ENCODE data around the gene RAB20. TPM values are rescaled to one million over a fixed set of nuclear protein-coding genes. Genes with fewer than 3 reads are reported as not detected.

RAB20 gene
- total RNA-seq, 6 experiments from 2014 or later = 12.5 to 47.2 (median 36.3) TPM

GRCh38 chr13:110495376-110495775, 66.1 kb downstream of the RAB20 start:
- TF ChIP-seq POLR2A (IDR thresholded peaks at IDR 0.05) = no peak
- no peak for TF ChIP-seq CTCF (IDR thresholded peaks at IDR 0.05)
- Histone ChIP-seq H3K27me3 (no peaks in the 10 kb centered on the region), H3K4me1 (peaks cover 0 to 3% (median 0%) of the 10 kb centered on the region in 4 donors), H3K36me3 (no peaks in the 10 kb centered on the region), H3K9me3 (no peaks in the 10 kb centered on the region), H3K27ac (no peak overlapping the region), H3K4me3 (no peak overlapping the region)
- no peak for ATAC-seq
- intact Hi-C loops (cut with DNase I) = no loop called here
- no CpG with 5 or more reads among the region's 3 CpGs for WGBS (ENCODE audit: insufficient coverage, low coverage, low lambda C conversion rate, missing lambda C conversion rate)
- no peak for DNase-seq

GRCh38 chr13:110493613-110494012, 67.9 kb downstream of the RAB20 start:
- no CpG with 5 or more reads among the region's 9 CpGs for WGBS (ENCODE audit: insufficient coverage, low coverage, low lambda C conversion rate, missing lambda C conversion rate)
- Histone ChIP-seq H3K9me3 (no peaks in the 10 kb centered on the region), H3K27me3 (no peaks in the 10 kb centered on the region), H3K36me3 (no peaks in the 10 kb centered on the region), H3K4me3 (no peak overlapping the region), H3K27ac (no peak overlapping the region), H3K4me1 (no peaks in the 10 kb centered on the region)
- DNase-seq (peak in 1 of 3 donors; percentile 24), ATAC-seq (no peak)
- intact Hi-C loops (cut with DNase I) = no loop called here
- TF ChIP-seq POLR2A (IDR thresholded peaks at IDR 0.05) (no peak), CTCF (IDR thresholded peaks at IDR 0.05) (no peak)

GRCh38 chr13:110492679-110493593, 68.6 kb downstream of the RAB20 start:
- ATAC-seq (no peak), DNase-seq (peak in 1 of 3 donors; percentile 37)
- H3K4me1 ChIP-seq = no peaks in the 10 kb centered on the region
- WGBS (ENCODE audit: insufficient coverage, low coverage, low lambda C conversion rate, missing lambda C conversion rate) = 91% methylated on average over 14 of the region's 30 CpGs
- no peak overlapping the region for H3K4me3 ChIP-seq
- no peak for TF ChIP-seq POLR2A (IDR thresholded peaks at IDR 0.05)
- no peak for TF ChIP-seq CTCF (IDR thresholded peaks at IDR 0.05)
- no peaks in the 10 kb centered on the region for H3K27me3 ChIP-seq
- no peaks in the 10 kb centered on the region for H3K9me3 ChIP-seq
- intact Hi-C loops (cut with DNase I) = no loop called here
- H3K27ac ChIP-seq = no peak overlapping the region
- H3K36me3 ChIP-seq = no peaks in the 10 kb centered on the region

- Histone ChIP-seq H3K36me3 (no peaks in the 10 kb centered on the region), H3K4me1 (no peaks in the 10 kb centered on the region), H3K27ac (no peak overlapping the region), H3K27me3 (no peaks in the 10 kb centered on the region), H3K9me3 (no peaks in the 10 kb centered on the region), H3K4me3 (no peak overlapping the region)
- DNase-seq (peak in 1 of 3 donors; percentile 48), ATAC-seq (no peak)
- intact Hi-C loops (cut with DNase I) = no loop called here
- WGBS (ENCODE audit: insufficient coverage, low coverage, low lambda C conversion rate, missing lambda C conversion rate) = 83% methylated on average over 1 of the region's 24 CpGs
- TF ChIP-seq POLR2A (IDR thresholded peaks at IDR 0.05) = no peak
Observed at GRCh38 chr13:110491869-110492678, 69.4 kb downstream of the RAB20 start.
